H1 (cell line): ENCODE data around the gene MAGI1. TPM values are rescaled to one million over a fixed set of nuclear protein-coding genes. Genes with fewer than 3 reads are reported as not detected.

Experiments
- CTCF ChIA-PET: fragments of 300-600 bp; sonication (Branson Sonifier 250); formaldehyde crosslinking; loops from one replicate; lab custom pipeline; 2021; ENCODE audit not compliant: partially characterized antibody; lab: Charles Lee
- POLR2A ChIA-PET: fragments of 300-600 bp; sonication (Branson Sonifier 250); formaldehyde crosslinking; loops from one replicate; lab custom pipeline; 2021; ENCODE audit warnings: inconsistent platforms; ENCODE audit not compliant: partially characterized antibody; lab: Charles Lee
- DNase-seq, 2 experiments: peaks; one replicate each; pipeline versions ENCODE4 v3.0.0 to v3.0.0-alpha.2; 2010 to 2022; ENCODE audit warnings: low spot score in 2 of 2, low read depth in 1 of 2, mixed read lengths in 1 of 2
- FAIRE-seq: peaks from 2 replicates; lab custom pipeline; 2011; peaks lifted over from hg19 to GRCh38; lab: Jason Lieb, UNC
- H2AFZ ChIP-seq: 2 replicates; pipeline ENCODE4 v1.8.1; 2012; ENCODE audit warnings: low read length, inconsistent platforms
- H2AK5ac ChIP-seq: 2 replicates; pipeline ENCODE4 v1.6.1; 2013; ENCODE audit warnings: low read depth, low read length
- H2BK120ac ChIP-seq: replicated peaks from 2 replicates; pipeline ENCODE3; 2013; ENCODE audit warnings: low read depth, low read length, inconsistent platforms
- H2BK12ac ChIP-seq: 2 replicates; pipeline ENCODE4 v1.6.1; 2013; ENCODE audit warnings: low read depth, low read length
- H2BK15ac ChIP-seq: 2 replicates; pipeline ENCODE4 v1.6.1; 2013; ENCODE audit warnings: low read length
- H2BK20ac ChIP-seq: 2 replicates; pipeline ENCODE4 v1.6.1; 2013; ENCODE audit warnings: low read length
- H2BK5ac ChIP-seq: 2 replicates; pipeline ENCODE4 v1.6.1; 2013; ENCODE audit warnings: low read depth, low read length
- H3K14ac ChIP-seq: 2 replicates; pipeline ENCODE4 v1.6.1; 2013; ENCODE audit warnings: inconsistent platforms; ENCODE audit not compliant: insufficient read length
- H3K18ac ChIP-seq: 2 replicates; pipeline ENCODE4 v1.6.1; 2013; ENCODE audit warnings: low read length; ENCODE audit errors: extremely low read depth
- H3K23ac ChIP-seq: 2 replicates; pipeline ENCODE4 v1.6.1; 2013; ENCODE audit warnings: inconsistent platforms; ENCODE audit not compliant: insufficient read length
- H3K23me2 ChIP-seq: 2 replicates; pipeline ENCODE4 v1.6.1; 2013; ENCODE audit warnings: low read depth, low read length
- H3K27ac ChIP-seq: 2 replicates; pipeline ENCODE4 v1.6.1; 2011; ENCODE audit warnings: low read depth, low read length, inconsistent platforms
- H3K27me3 ChIP-seq, 4 experiments: replicated peaks in 1 of 4; 1 replicate in 1 of 4; 2 replicates in 3 of 4; pipeline versions ENCODE4 v1.6.1 to v1.8.1; 2011 to 2013; ENCODE audit warnings: low read length in 3 of 4, mild to moderate bottlenecking in 3 of 4, inconsistent platforms in 2 of 4, mixed read lengths in 2 of 4, moderate library complexity in 1 of 4; ENCODE audit not compliant: control insufficient read depth in 3 of 4, insufficient read depth in 3 of 4; ENCODE audit errors: extremely low read depth in 1 of 4
- H3K36me3 ChIP-seq, 4 experiments: 2 replicates each; pipeline versions ENCODE4 v1.6.1 to v1.8.1; 2011 to 2013; ENCODE audit warnings: mild to moderate bottlenecking in 4 of 4, low read length in 3 of 4, moderate library complexity in 2 of 4, control low read depth in 1 of 4, inconsistent platforms in 1 of 4; ENCODE audit not compliant: insufficient read depth in 4 of 4, control insufficient read depth in 2 of 4
- H3K4ac ChIP-seq: replicated peaks from 2 replicates; pipeline ENCODE3; 2013; ENCODE audit warnings: low read length, low read depth, mixed read lengths, inconsistent platforms; ENCODE audit not compliant: insufficient read length
- H3K4me1 ChIP-seq, 4 experiments: replicated peaks in 1 of 4; 1 replicate in 1 of 4; 2 replicates in 3 of 4; pipeline versions ENCODE4 v1.6.1 to v1.8.1; 2011 to 2013; ENCODE audit warnings: low read length in 3 of 4, inconsistent platforms in 2 of 4, mixed read lengths in 1 of 4; ENCODE audit not compliant: insufficient read depth in 4 of 4, control insufficient read depth in 3 of 4
- H3K4me2 ChIP-seq, 2 experiments: 2 replicates each; pipeline versions ENCODE4 v1.6.1 to v1.8.1; 2011 to 2013; ENCODE audit warnings: low read depth in 2 of 2, low read length in 2 of 2, control low read depth in 1 of 2, inconsistent platforms in 1 of 2, mild to moderate bottlenecking in 1 of 2; ENCODE audit not compliant: insufficient read depth in 1 of 2
- H3K4me3 ChIP-seq, 4 experiments: fragments of 200-600, 300-600 bp in 1 of 4; sonication (generic), shearing (Covaris generic), sonication (Bioruptor Twin) in 1 of 4; 2 replicates each; pipeline versions ENCODE4 v1.5.1 to v1.8.1; 2011 to 2016; ENCODE audit warnings: low read length in 4 of 4, low read depth in 3 of 4, control low read depth in 2 of 4, inconsistent platforms in 2 of 4, mild to moderate bottlenecking in 2 of 4, mixed read lengths in 1 of 4, moderate library complexity in 1 of 4; ENCODE audit not compliant: insufficient read depth in 2 of 4; ENCODE audit errors: extremely low read depth in 1 of 4
- H3K56ac ChIP-seq: replicated peaks from 2 replicates; pipeline ENCODE3; 2013; ENCODE audit warnings: low read depth, mild to moderate bottlenecking, mixed read lengths, low read length, inconsistent platforms; ENCODE audit not compliant: insufficient read length
- H3K79me1 ChIP-seq: 2 replicates; pipeline ENCODE4 v1.6.1; 2013; ENCODE audit warnings: low read depth, low read length, control low read depth
- H3K79me2 ChIP-seq, 2 experiments: 2 replicates each; pipeline versions ENCODE4 v1.6.1 to v1.8.1; 2012 to 2013; ENCODE audit warnings: low read length in 2 of 2, mild to moderate bottlenecking in 2 of 2, inconsistent platforms in 1 of 2; ENCODE audit not compliant: insufficient read depth in 2 of 2, control insufficient read depth in 1 of 2
- H3K9ac ChIP-seq, 4 experiments: replicated peaks in 1 of 4; 1 replicate in 1 of 4; 2 replicates in 3 of 4; pipeline versions ENCODE4 v1.6.1 to v1.8.1; 2011 to 2013; ENCODE audit warnings: low read depth in 3 of 4, low read length in 3 of 4, control low read depth in 2 of 4, mild to moderate bottlenecking in 2 of 4, moderate library complexity in 2 of 4, inconsistent platforms in 1 of 4; ENCODE audit errors: extremely low read depth in 1 of 4
- H3K9me3 ChIP-seq, 2 experiments: 2 replicates each; pipeline versions ENCODE4 v1.6.1 to v1.8.1; 2012 to 2013; ENCODE audit warnings: mild to moderate bottlenecking in 2 of 2, moderate library complexity in 2 of 2, control low read depth in 1 of 2, inconsistent platforms in 1 of 2, low read depth in 1 of 2, low read length in 1 of 2, mixed read lengths in 1 of 2; ENCODE audit not compliant: insufficient read depth in 2 of 2
- H4K20me1 ChIP-seq, 2 experiments: replicated peaks in 1 of 2; 2 replicates each; pipeline versions ENCODE3 to v1.8.1; 2011 to 2013; ENCODE audit warnings: inconsistent platforms in 2 of 2, low read length in 2 of 2, mild to moderate bottlenecking in 1 of 2; ENCODE audit not compliant: insufficient read depth in 2 of 2, control insufficient read depth in 1 of 2
- H4K5ac ChIP-seq: 2 replicates; pipeline ENCODE4 v1.6.1; 2013; ENCODE audit warnings: low read length, low read depth, mixed read lengths, inconsistent platforms; ENCODE audit not compliant: insufficient read length
- H4K8ac ChIP-seq: 2 replicates; pipeline ENCODE4 v1.8.0; 2013; ENCODE audit warnings: mild to moderate bottlenecking, moderate library complexity, low read length, inconsistent platforms; ENCODE audit not compliant: insufficient read depth; ENCODE audit errors: extremely low read depth
- H4K91ac ChIP-seq: replicated peaks from 2 replicates; pipeline ENCODE3; 2013; ENCODE audit warnings: low read length, mixed read lengths, inconsistent platforms; ENCODE audit not compliant: insufficient read length
- CBX8 ChIP-seq: fragments of 300-800, 300-1000 bp; sonication (generic); IDR thresholded peaks from 2 replicates; pipeline ENCODE4 v1.7.1; 2016; ENCODE audit warnings: low read depth, low read length, borderline replicate concordance
- CEBPB ChIP-seq: IDR thresholded peaks from 2 replicates; pipeline ENCODE4 v1.6.1; 2012; ENCODE audit warnings: low read depth, low read length
- CHD1 ChIP-seq: IDR thresholded peaks from 2 replicates; pipeline ENCODE4 v1.6.1; 2012; ENCODE audit warnings: low read depth, low read length, improper control_type of control experiment
- CHD2 ChIP-seq: IDR thresholded peaks from 2 replicates; pipeline ENCODE4 v1.6.1; 2012; ENCODE audit warnings: low read length, improper control_type of control experiment
- CTBP2 ChIP-seq: IDR thresholded peaks from 2 replicates; pipeline ENCODE4 v1.7.0; 2011; ENCODE audit warnings: borderline replicate concordance, mild to moderate bottlenecking, moderate library complexity, mixed read lengths, low read length; ENCODE audit not compliant: insufficient read depth, insufficient read length
- JUND ChIP-seq: IDR thresholded peaks from 2 replicates; pipeline ENCODE4 v1.6.1; 2011; ENCODE audit warnings: mild to moderate bottlenecking, improper control_type of control experiment, low read length
- MAFK ChIP-seq: IDR thresholded peaks from 2 replicates; pipeline ENCODE4 v1.6.1; 2012; ENCODE audit warnings: low read depth, mild to moderate bottlenecking, improper control_type of control experiment, low read length
- RFX5 ChIP-seq: IDR thresholded peaks from 2 replicates; pipeline ENCODE4 v1.6.1; 2011; ENCODE audit warnings: low read depth, low read length, improper control_type of control experiment, borderline replicate concordance
- SIN3A ChIP-seq, 2 experiments: IDR thresholded peaks in 1 of 2; conservative IDR thresholded peaks in 1 of 2; 2 replicates each; pipeline ENCODE4 v1.6.1; 2011 to 2012; ENCODE audit warnings: low read length in 2 of 2, improper control_type of control experiment in 1 of 2, low read depth in 1 of 2, mild to moderate bottlenecking in 1 of 2
- SIX5 ChIP-seq: IDR thresholded peaks from 2 replicates; pipeline ENCODE4 v1.6.1; 2011; ENCODE audit warnings: mild to moderate bottlenecking, low read depth, low read length
- SP2 ChIP-seq: IDR thresholded peaks from 2 replicates; pipeline ENCODE4 v1.6.1; 2012; ENCODE audit warnings: mild to moderate bottlenecking, low read length, inconsistent platforms
- SP4 ChIP-seq: IDR thresholded peaks from 2 replicates; pipeline ENCODE4 v1.6.1; 2012; ENCODE audit warnings: low read length, inconsistent platforms
- TBP ChIP-seq: IDR thresholded peaks from 2 replicates; pipeline ENCODE4 v1.6.1; 2011; ENCODE audit warnings: low read depth, low read length, improper control_type of control experiment
- ZNF274 ChIP-seq: IDR thresholded peaks from 2 replicates; pipeline ENCODE4 v1.7.0; 2012; ENCODE audit warnings: low read length, borderline replicate concordance; ENCODE audit errors: extremely low read depth
- WGBS, 2 experiments: shearing (Covaris generic) in 1 of 2; methylation state at CpG; one replicate each; pipeline versions ENCODE4 v1.1.6 to v1.1.7; 2013 to 2015; ENCODE audit warnings: low lambda C conversion rate in 2 of 2, mixed read lengths in 2 of 2, inconsistent platforms in 1 of 2, low coverage in 1 of 2, missing lambda C conversion rate in 1 of 2; ENCODE audit not compliant: insufficient replicate concordance in 2 of 2, insufficient coverage in 1 of 2, insufficient read length in 1 of 2; ENCODE audit errors: extremely low coverage in 1 of 2, missing lambda C conversion rate in 1 of 2; 5-methylcytosine and 5-hydroxymethylcytosine counted together
- polyA plus RNA-seq, 7 experiments: library from polyadenylated mRNA; depleted of rRNA in 3 of 7; stranded (reverse) in 5 of 7; unstranded in 2 of 7; fragments of >200 nt in 5 of 7; fragments of 200-250 nt in 2 of 7; gene quantifications; 1 replicate in 5 of 7; 2 replicates in 1 of 7; 4 replicates in 1 of 7; pipeline versions ENCODE4 v1.2.1 to v1.2.3, GENCODE V29; 2011 to 2013; ENCODE audit warnings: missing spikeins in 2 of 7, mixed read lengths in 2 of 7
- total RNA-seq: library from RNA; stranded (reverse); fragmentation: NEBNext Ultra II Directional; extraction: Animal tissue kit (Norgen Biotek cat#: 25700); gene quantifications from 2 replicates; pipeline ENCODE4 v1.2.1, GENCODE V29; 2021
- TF ChIP-seq, protein P1 (sequence below): IDR thresholded peaks from 2 replicates; pipeline ENCODE4 v1.6.1; 2011; ENCODE audit warnings: low read length, improper control_type of control experiment

The MAGI1 gene
- total and polyA plus RNA-seq, 2 of the 8 experiments (the other 6 are each of a cell fraction or from before 2014, with no cell fraction given), result 19.8 to 78.0 TPM

DNA sequence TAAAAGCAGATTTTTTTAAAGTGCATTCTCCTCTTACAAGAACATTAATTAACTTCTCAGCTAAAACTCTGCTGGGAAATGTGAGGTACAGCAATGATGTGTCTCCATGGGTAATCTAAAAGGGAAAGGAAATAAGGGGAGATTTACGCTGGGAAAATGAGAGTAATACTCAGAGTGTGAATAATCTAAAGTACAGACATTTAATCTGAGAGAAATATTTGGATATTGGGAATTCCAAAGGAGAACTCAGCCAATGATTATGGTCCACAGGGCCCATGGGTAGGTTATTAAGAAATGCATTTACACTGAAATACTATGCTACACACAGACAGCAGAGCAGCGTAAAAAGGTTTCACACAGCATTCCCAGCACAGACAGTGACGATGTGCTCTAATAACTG, 229.9 kb downstream of the MAGI1 start:
- H2BK20ac ChIP-seq, result no peak overlapping the region
- H3K4ac ChIP-seq, result no peak overlapping the region
- H4K5ac ChIP-seq, result no peak overlapping the region
- H2BK15ac ChIP-seq, result no peak overlapping the region
- FAIRE-seq (no peak), DNase-seq (no peak)
- no peak overlapping the region for H2AFZ ChIP-seq
- POLR2A ChIA-PET, result no interaction called here
- no peak overlapping the region for H3K56ac ChIP-seq
- no peaks in the 10 kb centered on the region for H3K27me3 ChIP-seq
- no peak overlapping the region for H3K9ac ChIP-seq
- H3K9me3 ChIP-seq, result no peaks in the 10 kb centered on the region
- no peaks in the 10 kb centered on the region for H4K20me1 ChIP-seq
- H4K91ac ChIP-seq, result no peak overlapping the region
- no peak overlapping the region for H2BK120ac ChIP-seq
- H2BK5ac ChIP-seq, result no peak overlapping the region
- H3K18ac ChIP-seq, result no peak overlapping the region
- H3K4me3 ChIP-seq, result no peak overlapping the region
- H2BK12ac ChIP-seq, result no peak overlapping the region
- peaks cover 0 to 15% of the 10 kb centered on the region in 2 experiments; a peak in 2 of 4 replicates for H3K79me2 ChIP-seq
- H3K79me1 ChIP-seq, result no peaks in the 10 kb centered on the region
- H3K23me2 ChIP-seq, result no peaks in the 10 kb centered on the region; the same call in 1 of the 2 replicates
- CTCF ChIA-PET, result no interaction called here
- H2AK5ac ChIP-seq, result no peak overlapping the region
- no peak overlapping the region for H4K8ac ChIP-seq
- peaks cover 0 to 6% (median 0%) of the 10 kb centered on the region in 4 experiments; a peak in 1 of 7 replicates for H3K4me1 ChIP-seq
- no peak overlapping the region for H3K14ac ChIP-seq
- no peak overlapping the region for H3K23ac ChIP-seq
- no peak overlapping the region for H3K27ac ChIP-seq
- no peak overlapping the region for H3K4me2 ChIP-seq
- no peaks in the 10 kb centered on the region for H3K36me3 ChIP-seq
- WGBS, 2 experiments, result 83% methylated on average over 3 of the region's 3 CpGs; no CpG with 5 or more reads in 1 of the 2 experiments
- TF ChIP-seq CBX8 (no peak), MAFK (no peak), CEBPB (no peak), CHD2 (no peak), CHD1 (no peak), SIN3A (conservative IDR thresholded peaks at IDR 0.05 in 1 of 2, IDR thresholded peaks at IDR 0.05 in 1 of 2; ENCODE audit: low read depth in 1 of 2, low read length in 2 of 2) (no peak), SP4 (no peak), SP2 (no peak), RFX5 (no peak), TBP (no peak), CTBP2 (no peak), ZNF274 (no peak), SIX5 (no peak), JUND (no peak)
- TF ChIP-seq, protein P1, sequence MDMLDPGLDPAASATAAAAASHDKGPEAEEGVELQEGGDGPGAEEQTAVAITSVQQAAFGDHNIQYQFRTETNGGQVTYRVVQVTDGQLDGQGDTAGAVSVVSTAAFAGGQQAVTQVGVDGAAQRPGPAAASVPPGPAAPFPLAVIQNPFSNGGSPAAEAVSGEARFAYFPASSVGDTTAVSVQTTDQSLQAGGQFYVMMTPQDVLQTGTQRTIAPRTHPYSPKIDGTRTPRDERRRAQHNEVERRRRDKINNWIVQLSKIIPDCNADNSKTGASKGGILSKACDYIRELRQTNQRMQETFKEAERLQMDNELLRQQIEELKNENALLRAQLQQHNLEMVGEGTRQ, result no peak
